GM23338 (cell line): ENCODE measurements around the gene INPP1. TPM values are rescaled to one million over a fixed set of nuclear protein-coding genes. Genes with fewer than 3 reads are reported as not detected.

Source experiments
- ATAC-seq: fragments of 200-7000 bp; cut with Tn5 transposase; 3 replicates; pipeline ENCODE4 v1.9.1; 2020
- DNase-seq: peaks from one replicate; pipeline ENCODE4 v3.0.0-alpha.2; 2015; ENCODE audit warnings: low spot score
- H2AFZ ChIP-seq: fragments of 200-600 bp; sonication (generic); 2 replicates; pipeline ENCODE4 v1.8.0; 2016; ENCODE audit warnings: antibody characterized with exemption, mild to moderate bottlenecking, moderate library complexity
- H3F3A ChIP-seq: fragments of 200-600 bp; sonication (generic); replicated peaks from 2 replicates; pipeline ENCODE4 v1.8.0; 2017; ENCODE audit warnings: antibody characterized with exemption, mixed run types, low read depth
- H3K27ac ChIP-seq: fragments of 200-600 bp; sonication (generic); 2 replicates; pipeline ENCODE4 v1.6.1; 2016; ENCODE audit warnings: low read depth
- H3K27me3 ChIP-seq: fragments of 200-600 bp; sonication (generic); 2 replicates; pipeline ENCODE4 v1.8.0; 2016; ENCODE audit warnings: mild to moderate bottlenecking, mixed run types, moderate library complexity; ENCODE audit not compliant: insufficient read depth
- H3K36me3 ChIP-seq: fragments of 200-600 bp; sonication (generic); 2 replicates; pipeline ENCODE4 v1.8.0; 2016; ENCODE audit warnings: mild to moderate bottlenecking; ENCODE audit not compliant: insufficient read depth
- H3K4me1 ChIP-seq: fragments of 200-600 bp; sonication (generic); 2 replicates; pipeline ENCODE4 v1.8.0; 2016; ENCODE audit warnings: mild to moderate bottlenecking, moderate library complexity; ENCODE audit not compliant: insufficient read depth
- H3K4me2 ChIP-seq: fragments of 200-600 bp; sonication (generic); 2 replicates; pipeline ENCODE4 v1.7.1; 2017; ENCODE audit warnings: mixed run types
- H3K4me3 ChIP-seq: fragments of 200-600 bp; sonication (generic); 2 replicates; pipeline ENCODE4 v1.6.1; 2016; ENCODE audit warnings: mixed run types
- H3K79me2 ChIP-seq: fragments of 200-600 bp; sonication (generic); replicated peaks from 2 replicates; pipeline ENCODE4 v1.8.0; 2017; ENCODE audit warnings: mild to moderate bottlenecking; ENCODE audit not compliant: insufficient read depth
- H3K9me2 ChIP-seq: fragments of 200-600 bp; sonication (generic); 2 replicates; pipeline ENCODE4 v1.8.0; 2017; ENCODE audit not compliant: insufficient read depth
- H4K20me1 ChIP-seq: fragments of 200-600 bp; sonication (generic); replicated peaks from 2 replicates; pipeline ENCODE4 v1.8.0; 2017; ENCODE audit warnings: mild to moderate bottlenecking; ENCODE audit not compliant: insufficient read depth
- H3K27ac Mint-ChIP-seq: 2 replicates; pipeline ENCODE4 v1.8.0; 2020; ENCODE audit warnings: inconsistent platforms, mild to moderate bottlenecking, moderate library complexity, mixed read lengths
- H3K27me3 Mint-ChIP-seq: 3 replicates; pipeline ENCODE4 v1.8.0; 2022; ENCODE audit warnings: low read depth, mild to moderate bottlenecking, moderate library complexity, mixed read lengths, inconsistent platforms; ENCODE audit not compliant: insufficient read depth, poor library complexity
- H3K36me3 Mint-ChIP-seq: 3 replicates; pipeline ENCODE4 v1.8.0; 2021; ENCODE audit warnings: low read depth, mild to moderate bottlenecking, inconsistent platforms, moderate library complexity, mixed read lengths
- H3K4me1 Mint-ChIP-seq: 3 replicates; pipeline ENCODE4 v1.8.0; 2020; ENCODE audit warnings: mild to moderate bottlenecking, inconsistent platforms, mixed read lengths
- H3K4me3 Mint-ChIP-seq: 3 replicates; pipeline ENCODE4 v1.8.0; 2021; ENCODE audit warnings: moderate library complexity, mild to moderate bottlenecking, inconsistent platforms, mixed read lengths
- H3K9me3 Mint-ChIP-seq: 3 replicates; pipeline ENCODE4 v1.8.0; 2020; ENCODE audit warnings: moderate library complexity, mild to moderate bottlenecking, inconsistent platforms, mixed read lengths
- CREB1 ChIP-seq: fragments of 250-450 bp; sonication (Bioruptor Pico); IDR thresholded peaks from 2 replicates; pipeline ENCODE4 v1.5.0; 2020; ENCODE audit warnings: low read depth, mild to moderate bottlenecking, moderate library complexity
- EZH2 ChIP-seq: fragments of 200-600 bp; sonication (generic); IDR thresholded peaks from one replicate; pipeline ENCODE4 v1.8.0; 2017; ENCODE audit warnings: antibody characterized with exemption, mild to moderate bottlenecking, low read depth; ENCODE audit not compliant: unreplicated experiment
- EZH2phosphoT487 ChIP-seq: fragments of 200-600 bp; sonication (generic); IDR thresholded peaks from one replicate; pipeline ENCODE4 v1.8.1; 2018; ENCODE audit warnings: antibody characterized with exemption; ENCODE audit not compliant: unreplicated experiment
- NANOG ChIP-seq: IDR thresholded peaks from 2 replicates; pipeline ENCODE4 v1.6.1; 2016; ENCODE audit warnings: antibody characterized with exemption, borderline replicate concordance
- POLR2AphosphoS5 ChIP-seq: IDR thresholded peaks from 2 replicates; pipeline ENCODE4 v1.6.1; 2016; ENCODE audit warnings: antibody characterized with exemption, low read depth
- ZNF114 ChIP-seq: fragments of 250-450 bp; sonication (Bioruptor Pico); IDR thresholded peaks from 2 replicates; pipeline ENCODE4 v1.5.0; 2020; ENCODE audit warnings: mild to moderate bottlenecking, moderate library complexity
- polyA plus RNA-seq: library from polyadenylated mRNA; unstranded; fragments of >200 nt; fragmentation: Nextera tagmentation; extraction: Ambion mirVana; gene quantifications from 2 replicates; pipeline ENCODE4 v1.2.1, GENCODE V29; 2016
- total RNA-seq: library from RNA; depleted of rRNA; stranded (reverse); fragments of >200 nt; shearing (Covaris generic); gene quantifications from 2 replicates; pipeline ENCODE4 v1.2.3, GENCODE V29; 2014
- TF ChIP-seq, protein P1 (sequence below): IDR thresholded peaks from one replicate; pipeline ENCODE4 v1.6.1; 2018; ENCODE audit warnings: antibody characterized with exemption; ENCODE audit not compliant: unreplicated experiment
- TF ChIP-seq, protein P2 (sequence below): IDR thresholded peaks from 2 replicates; pipeline ENCODE4 v1.6.1; 2016; ENCODE audit warnings: antibody characterized with exemption
- TF ChIP-seq, protein P3 (sequence below), 2 experiments: fragments of 200-600 bp in 1 of 2; sonication (generic) in 1 of 2; conservative IDR thresholded peaks; 2 replicates each; pipeline versions ENCODE4 v1.5.1 to v1.6.1; 2016 to 2017; ENCODE audit warnings: antibody characterized with exemption in 2 of 2, low read depth in 2 of 2, mild to moderate bottlenecking in 2 of 2, moderate library complexity in 1 of 2

Gene INPP1
- total and polyA plus RNA-seq, 2 experiments from 2014 or later: 2.6 to 6.5 TPM

DNA sequence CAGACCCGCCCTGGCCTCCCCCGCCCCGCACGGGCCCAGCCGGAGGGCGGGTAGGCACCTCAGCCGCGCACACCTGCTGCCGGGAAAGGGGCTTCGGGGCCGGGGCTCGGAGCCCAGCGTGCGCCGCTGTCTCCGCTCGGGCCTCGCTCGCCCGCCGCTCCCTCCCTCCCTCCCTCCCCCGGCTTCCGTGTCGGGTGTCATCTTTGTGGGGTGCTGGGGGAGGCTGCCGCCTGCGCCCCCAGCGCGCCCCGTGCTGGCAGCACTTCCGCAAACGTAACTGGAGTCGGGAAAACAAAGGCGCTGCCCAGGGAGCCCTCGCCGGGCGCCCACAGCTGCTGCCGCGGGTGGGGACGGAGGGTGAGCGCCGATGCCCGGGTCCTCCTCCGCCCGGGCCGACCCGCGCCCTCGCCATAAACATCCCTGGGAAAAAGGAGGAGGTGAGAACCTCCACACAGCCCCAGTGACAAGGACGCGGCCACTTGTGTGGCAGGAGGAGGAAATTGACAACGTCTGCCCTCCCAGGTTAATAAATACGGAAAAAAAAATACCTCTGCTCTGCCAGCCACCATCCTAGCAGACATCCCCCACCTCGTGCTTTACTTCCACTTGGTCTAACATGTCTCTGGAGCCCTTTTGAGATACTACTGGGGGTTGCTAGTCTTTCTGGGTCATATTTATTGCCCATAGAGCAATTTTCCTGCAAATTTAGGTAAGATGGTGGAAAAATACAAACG lies 65.3 kb downstream of the INPP1 start:
- TF ChIP-seq POLR2AphosphoS5 (0 out of 2 replicates have a peak, but pooled peaks have one; percentile 22), NANOG (no peak), EZH2 (peak; percentile 32), ZNF114 (CRISPR knock-in tag) (no peak), CREB1 (0 out of 2 replicates have a peak, but pooled peaks have one; percentile 2), EZH2phosphoT487 (no peak)
- TF ChIP-seq, protein P1, sequence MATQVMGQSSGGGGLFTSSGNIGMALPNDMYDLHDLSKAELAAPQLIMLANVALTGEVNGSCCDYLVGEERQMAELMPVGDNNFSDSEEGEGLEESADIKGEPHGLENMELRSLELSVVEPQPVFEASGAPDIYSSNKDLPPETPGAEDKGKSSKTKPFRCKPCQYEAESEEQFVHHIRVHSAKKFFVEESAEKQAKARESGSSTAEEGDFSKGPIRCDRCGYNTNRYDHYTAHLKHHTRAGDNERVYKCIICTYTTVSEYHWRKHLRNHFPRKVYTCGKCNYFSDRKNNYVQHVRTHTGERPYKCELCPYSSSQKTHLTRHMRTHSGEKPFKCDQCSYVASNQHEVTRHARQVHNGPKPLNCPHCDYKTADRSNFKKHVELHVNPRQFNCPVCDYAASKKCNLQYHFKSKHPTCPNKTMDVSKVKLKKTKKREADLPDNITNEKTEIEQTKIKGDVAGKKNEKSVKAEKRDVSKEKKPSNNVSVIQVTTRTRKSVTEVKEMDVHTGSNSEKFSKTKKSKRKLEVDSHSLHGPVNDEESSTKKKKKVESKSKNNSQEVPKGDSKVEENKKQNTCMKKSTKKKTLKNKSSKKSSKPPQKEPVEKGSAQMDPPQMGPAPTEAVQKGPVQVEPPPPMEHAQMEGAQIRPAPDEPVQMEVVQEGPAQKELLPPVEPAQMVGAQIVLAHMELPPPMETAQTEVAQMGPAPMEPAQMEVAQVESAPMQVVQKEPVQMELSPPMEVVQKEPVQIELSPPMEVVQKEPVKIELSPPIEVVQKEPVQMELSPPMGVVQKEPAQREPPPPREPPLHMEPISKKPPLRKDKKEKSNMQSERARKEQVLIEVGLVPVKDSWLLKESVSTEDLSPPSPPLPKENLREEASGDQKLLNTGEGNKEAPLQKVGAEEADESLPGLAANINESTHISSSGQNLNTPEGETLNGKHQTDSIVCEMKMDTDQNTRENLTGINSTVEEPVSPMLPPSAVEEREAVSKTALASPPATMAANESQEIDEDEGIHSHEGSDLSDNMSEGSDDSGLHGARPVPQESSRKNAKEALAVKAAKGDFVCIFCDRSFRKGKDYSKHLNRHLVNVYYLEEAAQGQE: no peak
- TF ChIP-seq, protein P2, sequence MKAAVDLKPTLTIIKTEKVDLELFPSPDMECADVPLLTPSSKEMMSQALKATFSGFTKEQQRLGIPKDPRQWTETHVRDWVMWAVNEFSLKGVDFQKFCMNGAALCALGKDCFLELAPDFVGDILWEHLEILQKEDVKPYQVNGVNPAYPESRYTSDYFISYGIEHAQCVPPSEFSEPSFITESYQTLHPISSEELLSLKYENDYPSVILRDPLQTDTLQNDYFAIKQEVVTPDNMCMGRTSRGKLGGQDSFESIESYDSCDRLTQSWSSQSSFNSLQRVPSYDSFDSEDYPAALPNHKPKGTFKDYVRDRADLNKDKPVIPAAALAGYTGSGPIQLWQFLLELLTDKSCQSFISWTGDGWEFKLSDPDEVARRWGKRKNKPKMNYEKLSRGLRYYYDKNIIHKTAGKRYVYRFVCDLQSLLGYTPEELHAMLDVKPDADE: no peak
- H3K9me2 ChIP-seq: no peaks in the 10 kb centered on the region
- peak overlapping the region; percentile 99 for H2AFZ ChIP-seq
- peaks cover 48% of the 10 kb centered on the region for H3K27me3 ChIP-seq
- H3K4me3 ChIP-seq: peak overlapping the region; percentile 90
- no peak overlapping the region for H3K27ac ChIP-seq
- Mint-ChIP-seq H3K27ac (no peak overlapping the region), H3K4me1 (peaks cover 30% of the 10 kb centered on the region), H3K36me3 (no peaks in the 10 kb centered on the region), H3K4me3 (peak overlapping the region; percentile 78), H3K9me3 (no peaks in the 10 kb centered on the region), H3K27me3 (peaks cover 7% of the 10 kb centered on the region)
- no peaks in the 10 kb centered on the region for H4K20me1 ChIP-seq
- no peaks in the 10 kb centered on the region for H3K79me2 ChIP-seq
- no peaks in the 10 kb centered on the region for H3K36me3 ChIP-seq
- DNase-seq: peak; percentile 49
- H3K4me1 ChIP-seq: peaks cover 39% of the 10 kb centered on the region
- H3F3A ChIP-seq: no peaks in the 10 kb centered on the region
- H3K4me2 ChIP-seq: peak overlapping the region; percentile 98
- peak; percentile 62 for ATAC-seq

GRCh38 chr2:190409616-190410015 lies 66.2 kb downstream of the INPP1 start:
- peaks cover 7% of the 10 kb centered on the region for H3K27me3 Mint-ChIP-seq
- H3K4me1 ChIP-seq: peaks cover 40% of the 10 kb centered on the region
- no peaks in the 10 kb centered on the region for H3K36me3 Mint-ChIP-seq
- H3K4me3 Mint-ChIP-seq: peak overlapping the region; percentile 78; the same call in 1 of the 3 replicates
- peaks cover 48% of the 10 kb centered on the region for H3K27me3 ChIP-seq
- H3K79me2 ChIP-seq: no peaks in the 10 kb centered on the region
- H3K9me3 Mint-ChIP-seq: no peaks in the 10 kb centered on the region
- H3K27ac Mint-ChIP-seq: no peak overlapping the region
- H3K4me2 ChIP-seq: peak overlapping the region; percentile 98
- no peak overlapping the region; the same call in 1 of the 2 replicates for H2AFZ ChIP-seq
- H3K36me3 ChIP-seq: no peaks in the 10 kb centered on the region
- ATAC-seq (no peak), DNase-seq (no peak)
- no peaks in the 10 kb centered on the region for H3F3A ChIP-seq
- H3K27ac ChIP-seq: no peak overlapping the region
- no peaks in the 10 kb centered on the region for H4K20me1 ChIP-seq
- no peaks in the 10 kb centered on the region for H3K9me2 ChIP-seq
- TF ChIP-seq, protein P3, sequence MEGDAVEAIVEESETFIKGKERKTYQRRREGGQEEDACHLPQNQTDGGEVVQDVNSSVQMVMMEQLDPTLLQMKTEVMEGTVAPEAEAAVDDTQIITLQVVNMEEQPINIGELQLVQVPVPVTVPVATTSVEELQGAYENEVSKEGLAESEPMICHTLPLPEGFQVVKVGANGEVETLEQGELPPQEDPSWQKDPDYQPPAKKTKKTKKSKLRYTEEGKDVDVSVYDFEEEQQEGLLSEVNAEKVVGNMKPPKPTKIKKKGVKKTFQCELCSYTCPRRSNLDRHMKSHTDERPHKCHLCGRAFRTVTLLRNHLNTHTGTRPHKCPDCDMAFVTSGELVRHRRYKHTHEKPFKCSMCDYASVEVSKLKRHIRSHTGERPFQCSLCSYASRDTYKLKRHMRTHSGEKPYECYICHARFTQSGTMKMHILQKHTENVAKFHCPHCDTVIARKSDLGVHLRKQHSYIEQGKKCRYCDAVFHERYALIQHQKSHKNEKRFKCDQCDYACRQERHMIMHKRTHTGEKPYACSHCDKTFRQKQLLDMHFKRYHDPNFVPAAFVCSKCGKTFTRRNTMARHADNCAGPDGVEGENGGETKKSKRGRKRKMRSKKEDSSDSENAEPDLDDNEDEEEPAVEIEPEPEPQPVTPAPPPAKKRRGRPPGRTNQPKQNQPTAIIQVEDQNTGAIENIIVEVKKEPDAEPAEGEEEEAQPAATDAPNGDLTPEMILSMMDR (conservative IDR thresholded peaks at IDR 0.05; ENCODE audit: low read depth in 2 of 2): no peak
- TF ChIP-seq CREB1: no peak
- H3K4me1 Mint-ChIP-seq: peaks cover 32% of the 10 kb centered on the region
- peak overlapping the region; percentile 90 for H3K4me3 ChIP-seq
